ENCODE measurements around the gene RERE.
"Not testable (repeated sequence)": the region's sequence is repeated elsewhere in the genome, so short reads cannot be mapped to it uniquely, and the experiment has no call there.

Gene RERE

GRCh38 chr1:8716238-8716637 is 101.2 kb downstream of the RERE start:
- no peak for DNase-seq (ENCODE audit: low read depth)

DNA sequence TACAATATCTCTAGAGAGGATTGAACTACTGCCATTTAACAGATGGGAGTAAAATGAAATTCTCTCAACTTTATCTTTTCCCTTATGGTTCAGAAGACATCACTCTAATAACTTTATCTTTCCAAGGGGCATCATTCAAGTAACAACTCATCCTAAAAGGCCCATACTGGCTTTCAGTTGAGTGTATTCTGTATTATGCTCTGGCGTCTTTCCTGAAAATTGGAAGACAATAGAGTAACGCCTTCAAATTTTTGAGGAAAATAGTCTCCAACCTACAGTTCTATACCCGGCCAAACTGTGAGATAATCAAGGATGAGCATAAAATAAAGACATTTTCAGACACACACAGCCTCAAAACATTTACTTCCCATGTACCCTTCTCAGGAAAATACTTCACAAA is 103.3 kb downstream of the RERE start:
- no peak for DNase-seq (ENCODE audit: low read depth)

DNA sequence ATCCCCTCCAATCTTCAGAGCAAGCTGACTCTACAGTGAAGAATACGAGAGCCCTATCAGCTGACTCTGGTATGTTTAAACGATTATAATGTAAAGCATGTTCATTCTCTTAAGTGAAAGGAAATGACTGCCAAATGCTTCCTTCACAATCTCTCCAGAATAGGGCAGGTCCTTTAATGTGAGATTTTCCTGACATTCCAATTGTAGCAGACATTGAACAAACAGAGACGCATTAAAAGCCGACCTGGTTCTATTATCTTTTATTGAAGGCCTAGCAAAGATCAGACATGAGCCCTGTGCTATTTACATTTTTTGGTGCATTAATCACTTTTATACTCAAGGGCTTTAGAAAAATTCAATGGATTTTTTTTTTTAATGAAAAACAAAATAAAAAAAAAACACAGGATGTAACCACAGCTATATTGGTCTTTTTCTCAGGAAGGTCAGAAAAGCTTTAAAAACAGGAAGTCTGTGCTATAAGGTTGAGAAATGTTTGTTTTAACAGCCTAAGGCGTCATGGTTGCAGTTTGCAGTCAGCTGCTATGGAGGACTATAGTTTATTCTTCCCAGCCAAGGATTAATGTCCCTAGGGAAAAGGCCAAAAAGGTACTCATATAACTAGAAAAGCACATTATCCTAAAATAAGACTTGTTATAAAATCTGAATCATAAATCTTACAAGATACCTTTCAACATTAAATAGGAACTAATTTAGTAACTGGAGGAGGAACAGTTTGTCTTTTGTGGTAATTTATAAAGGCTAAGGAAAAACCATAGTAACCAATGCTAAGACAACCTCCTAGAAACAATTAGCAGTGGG is 104.8 kb downstream of the RERE start:
- DNase-seq (ENCODE audit: low read depth), result peak; percentile 89

DNA sequence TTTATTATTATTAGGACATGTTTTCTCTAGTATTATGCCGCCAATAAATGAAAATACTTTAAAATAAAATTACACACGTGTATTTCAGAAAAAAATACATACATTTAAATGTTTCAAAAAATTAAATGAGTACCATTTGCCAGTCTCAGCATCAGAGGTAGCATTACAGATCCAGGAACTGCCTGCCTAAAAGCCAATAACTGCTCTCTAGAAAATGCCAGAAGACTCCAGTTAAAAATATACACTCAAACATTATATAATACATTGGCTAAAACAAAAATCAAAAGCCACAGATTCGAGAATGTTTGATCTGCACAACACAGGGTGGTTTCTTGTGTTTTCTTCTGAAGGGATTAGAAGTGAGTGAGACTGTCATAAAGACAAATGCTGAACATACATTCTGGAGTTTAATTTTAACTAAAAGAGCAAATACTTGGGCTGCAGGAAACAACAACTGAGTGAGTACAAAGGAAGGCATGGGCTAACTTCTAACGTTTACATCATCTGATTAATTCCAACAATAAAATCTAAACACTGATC is 105.5 kb downstream of the RERE start:
- DNase-seq (ENCODE audit: low read depth), result no peak

DNA sequence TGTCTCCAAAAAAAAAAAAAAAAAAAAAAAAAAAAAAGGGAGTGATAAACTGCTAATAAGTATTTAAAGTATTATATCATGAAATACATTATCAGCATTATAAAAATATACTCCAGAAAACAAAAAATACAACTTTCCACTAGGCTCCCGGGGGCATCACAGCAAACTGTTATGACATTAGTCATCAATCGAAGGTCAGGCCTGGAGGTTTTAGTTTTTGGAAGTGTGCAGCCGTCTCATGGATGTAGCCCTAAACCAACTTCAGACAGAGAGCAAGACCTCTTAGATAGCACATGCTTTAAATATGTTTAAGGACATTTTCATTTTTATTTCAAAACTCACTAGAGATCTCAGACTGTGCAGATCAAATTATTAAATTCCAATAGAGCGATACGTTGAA is 106.3 kb downstream of the RERE start:
- DNase-seq (ENCODE audit: low read depth), result peak; percentile 41

GRCh38 chr1:8708259-8708658 is 109.2 kb downstream of the RERE start:
- no peak for DNase-seq (ENCODE audit: low read depth)

DNA sequence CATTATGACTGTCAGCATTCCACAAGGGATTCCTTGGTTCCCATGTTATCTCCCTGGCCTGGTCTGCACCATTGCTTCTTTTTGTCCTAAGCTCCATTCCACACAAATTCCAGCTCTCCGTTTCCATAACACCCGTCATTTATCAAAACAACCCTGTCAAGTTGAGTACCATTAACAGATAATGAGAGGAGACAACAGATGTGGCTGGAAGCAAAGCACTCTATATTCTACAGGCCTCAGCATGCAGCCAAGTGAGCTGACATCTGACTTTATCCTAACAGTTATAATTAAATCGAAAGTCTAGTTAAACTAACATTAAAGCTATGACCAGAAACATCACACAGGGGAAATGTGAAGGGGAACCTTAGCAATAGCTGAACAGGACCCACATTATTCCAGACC is 110.4 kb downstream of the RERE start:
- peak; percentile 46 for DNase-seq (ENCODE audit: low read depth)

DNA sequence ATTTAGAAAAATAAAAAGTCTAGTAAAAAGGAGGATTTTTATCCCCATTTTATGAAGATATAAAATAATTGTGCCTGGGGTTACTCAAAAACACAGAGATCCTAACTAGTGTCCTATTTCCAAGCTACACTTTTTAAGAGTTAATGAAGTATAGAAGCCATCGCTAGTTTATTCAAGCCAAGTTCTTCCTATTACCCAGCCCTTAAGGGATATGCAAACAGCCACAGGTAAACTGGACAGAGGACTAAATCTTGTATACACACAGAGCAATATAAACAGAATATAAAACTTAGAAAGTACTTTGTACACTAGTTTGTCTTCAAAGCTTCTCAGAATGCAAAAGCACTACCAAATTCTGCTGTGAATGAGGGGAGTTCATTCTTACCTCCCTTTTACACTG is 111.1 kb downstream of the RERE start:
- no peak for DNase-seq (ENCODE audit: low read depth)

- DNase-seq (ENCODE audit: low read depth), result no peak
These were observed 112.5 kb downstream of the RERE start for GRCh38 chr1:8704866-8705506.

- peak; percentile 93 for DNase-seq (ENCODE audit: low read depth)
These were observed 114.3 kb downstream of the RERE start for GRCh38 chr1:8702850-8703810.

DNA sequence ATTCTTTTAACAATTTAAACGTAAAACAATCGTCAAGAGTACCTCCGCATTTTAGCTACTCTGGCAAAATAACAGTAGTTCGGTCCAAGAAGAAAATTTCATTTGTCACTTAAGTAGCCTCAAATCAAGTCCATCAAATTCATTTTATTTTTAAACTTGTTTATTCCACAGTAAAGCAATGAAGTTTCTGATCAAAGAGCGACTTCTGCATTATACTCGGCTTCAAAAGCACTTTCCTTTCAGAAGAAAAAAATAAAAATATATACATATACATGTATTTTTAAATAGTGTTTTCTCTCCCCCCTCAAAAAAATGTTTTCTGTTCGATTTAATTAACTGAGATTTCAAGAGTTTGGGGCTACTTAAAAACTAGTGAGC is 115.0 kb downstream of the RERE start:
- no peak for DNase-seq (ENCODE audit: low read depth)

DNA sequence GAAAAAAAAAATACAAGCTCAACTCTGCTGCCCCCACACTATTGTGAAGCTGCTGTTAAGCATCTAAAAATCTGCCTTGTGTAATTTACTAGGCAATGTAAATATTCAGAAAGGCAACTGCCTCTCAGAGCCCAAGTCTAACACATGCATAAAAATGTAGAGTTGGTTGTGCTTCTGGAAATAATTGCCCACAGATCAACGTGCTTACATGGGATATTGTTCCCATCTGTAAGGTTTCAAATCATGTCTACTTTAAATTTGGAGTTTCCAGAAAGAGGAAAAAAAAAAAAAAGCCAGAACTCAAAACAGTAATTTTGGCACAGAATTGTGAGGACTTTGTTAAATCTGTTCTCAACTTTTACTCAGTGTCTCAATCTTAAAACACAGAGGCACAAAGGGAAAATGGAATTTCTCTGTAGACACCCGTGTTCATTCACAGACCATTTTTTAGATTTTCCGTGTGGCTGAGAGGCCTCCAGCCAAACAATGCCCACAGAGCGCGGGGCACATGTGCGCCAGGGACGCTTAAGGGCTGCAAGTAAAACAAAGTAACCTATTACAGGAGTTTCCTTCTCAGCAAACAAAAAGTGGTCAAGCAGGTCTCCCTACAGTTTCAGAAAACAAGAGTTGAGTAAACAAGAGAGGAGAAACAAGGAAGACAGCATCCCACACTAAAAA is 115.5 kb downstream of the RERE start:
- DNase-seq (ENCODE audit: low read depth), result no peak

DNA sequence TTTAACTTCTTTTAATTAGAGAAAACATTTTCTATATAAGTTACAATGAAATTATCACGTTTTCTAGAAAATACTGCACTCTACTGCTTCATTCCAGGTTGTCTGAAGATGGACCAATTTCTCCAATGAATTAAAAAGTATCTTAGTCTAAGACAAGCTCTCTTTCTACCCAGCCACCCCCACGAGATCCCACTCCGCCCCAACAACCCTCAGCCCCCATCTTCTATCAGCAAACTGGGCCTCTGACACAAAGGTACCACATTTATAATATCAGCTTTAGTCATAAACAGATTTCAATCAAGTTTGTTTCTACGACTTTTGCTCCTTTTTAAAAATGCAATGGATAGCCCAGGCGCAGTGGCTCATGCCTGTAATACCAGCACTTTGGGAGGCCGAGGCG is 117.8 kb downstream of the RERE start:
- DNase-seq (ENCODE audit: low read depth), result no peak

GRCh38 chr1:8698937-8699447 is 118.4 kb downstream of the RERE start:
- DNase-seq (ENCODE audit: low read depth), result no peak

DNA sequence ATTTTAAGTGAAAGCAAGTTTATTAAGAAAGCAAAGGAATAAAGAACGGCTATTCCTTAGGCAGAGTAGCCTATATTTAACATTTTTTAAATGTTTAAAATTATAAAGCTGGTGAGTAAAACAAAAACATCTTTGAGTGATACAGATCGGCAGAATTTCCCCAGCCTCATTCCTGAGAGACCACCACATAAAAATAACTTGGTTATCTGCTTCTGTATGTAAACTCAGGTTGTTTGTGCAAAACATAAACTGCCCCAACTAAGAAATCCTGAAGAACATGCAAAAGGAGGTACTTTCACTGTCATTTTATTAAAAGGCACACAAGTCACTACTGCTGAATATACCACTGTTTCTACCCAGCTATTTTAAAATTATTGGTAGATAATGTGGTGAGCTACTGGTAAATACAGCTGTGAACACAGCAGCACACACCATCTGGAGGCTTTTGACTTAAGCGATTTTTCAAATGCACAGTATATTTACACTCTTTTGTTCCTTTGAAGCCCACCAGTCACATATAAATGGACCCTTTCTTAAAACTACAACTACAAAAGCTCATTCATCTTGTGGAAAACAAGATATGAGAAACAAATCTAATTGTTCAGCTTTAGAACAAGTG is 119.3 kb downstream of the RERE start:
- no peak for DNase-seq (ENCODE audit: low read depth)

GRCh38 chr1:8695442-8695841 is 122.0 kb downstream of the RERE start:
- DNase-seq (ENCODE audit: low read depth), result not testable (repeated sequence)

DNA sequence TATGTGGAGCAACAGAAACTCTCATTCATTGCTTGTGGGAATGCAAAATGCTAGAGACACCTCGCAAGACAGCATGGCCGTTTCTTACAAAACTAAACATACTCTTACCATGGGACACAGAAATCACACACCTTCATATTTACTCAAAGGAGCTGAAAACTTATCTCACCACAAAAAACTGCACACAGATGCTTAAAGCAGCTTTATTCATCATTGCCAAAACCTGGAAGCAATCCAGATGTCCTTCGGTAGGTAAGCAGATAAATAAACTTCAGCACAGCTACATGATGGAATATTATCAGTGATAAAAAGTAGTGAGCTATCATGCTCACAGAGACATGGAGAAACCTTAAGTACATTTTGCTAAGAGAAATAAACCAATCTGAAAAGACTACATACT is 124.3 kb downstream of the RERE start:
- peak; percentile 26 for DNase-seq (ENCODE audit: low read depth)

GRCh38 chr1:8691662-8692061 is 125.8 kb downstream of the RERE start:
- DNase-seq (ENCODE audit: low read depth), result no peak

GRCh38 chr1:8690253-8690525 is 127.3 kb downstream of the RERE start:
- DNase-seq (ENCODE audit: low read depth), result no peak

DNA sequence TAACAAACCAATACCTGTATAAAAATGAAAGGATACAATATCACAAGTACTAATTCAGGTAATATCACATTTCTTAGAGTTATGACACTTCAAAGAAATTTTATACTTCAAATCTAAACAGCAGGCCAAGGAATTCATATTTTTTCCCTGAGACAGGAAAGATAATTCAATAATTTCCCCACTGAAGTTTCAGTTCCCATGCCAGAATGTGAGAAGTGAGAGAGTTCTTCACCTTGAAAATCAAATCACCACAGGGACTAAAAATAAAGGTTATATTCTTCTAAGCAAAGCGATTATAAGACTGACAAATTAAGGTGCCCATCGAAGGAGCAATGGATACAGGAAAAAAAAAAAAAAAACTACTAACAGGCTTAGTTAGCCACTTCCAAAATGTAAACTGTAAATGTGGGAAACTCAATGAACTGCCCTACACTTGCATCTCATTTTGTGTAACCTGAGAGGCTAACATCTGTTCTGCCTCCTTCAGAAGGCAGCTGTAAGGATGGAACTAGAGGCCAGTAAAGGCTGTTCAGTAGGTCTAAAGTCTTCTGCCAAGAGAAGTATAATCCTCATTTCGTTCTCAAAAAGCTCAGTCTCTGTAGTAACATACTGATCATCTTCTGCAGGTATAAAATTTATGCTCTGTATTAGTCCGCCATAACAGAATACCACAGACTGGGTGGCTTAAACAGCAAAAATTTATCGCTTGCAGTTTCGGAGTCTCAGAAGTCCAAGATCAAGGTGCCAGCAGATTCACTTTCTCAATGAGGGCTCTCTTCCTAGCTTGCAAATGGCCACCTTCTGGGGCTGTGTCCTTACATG is 127.8 kb downstream of the RERE start:
- DNase-seq (ENCODE audit: low read depth), result no peak
